Gastroesophageal sphincter (tissue), 3 donors: ENCODE results near the gene MS4A18.

Experiments
- CTCF ChIP-seq, 4 experiments: fragments of 200-600 bp in 2 of 4; fragments of 450-650 bp in 2 of 4; sonication (generic) in 1 of 4; IDR thresholded peaks; one replicate each; pipeline ENCODE4 v1.5.1; 2017 to 2019; ENCODE audit warnings: antibody characterized with exemption in 4 of 4, mild to moderate bottlenecking in 2 of 4, moderate library complexity in 2 of 4
- EP300 ChIP-seq: sonication (generic); formaldehyde crosslinking; IDR thresholded peaks from one replicate; pipeline ENCODE4 v1.6.1; 2017; ENCODE audit warnings: antibody characterized with exemption, mild to moderate bottlenecking
- POLR2A ChIP-seq, 2 donors: fragments of 450-650 bp; IDR thresholded peaks; one replicate each; pipeline ENCODE4 v1.6.1; 2017; ENCODE audit warnings: antibody characterized with exemption in 2 of 2, mild to moderate bottlenecking in 2 of 2, moderate library complexity in 1 of 2
- POLR2AphosphoS5 ChIP-seq: sonication (generic); formaldehyde crosslinking; IDR thresholded peaks from one replicate; pipeline ENCODE4 v1.6.1; 2017; ENCODE audit warnings: antibody characterized with exemption

GRCh38 chr11:60757231-60757800 is 32.8 kb downstream of the MS4A18 start:
- TF ChIP-seq CTCF (IDR thresholded peaks at IDR 0.05) = no peak
- TF ChIP-seq POLR2A (IDR thresholded peaks at IDR 0.05) = no peak
- TF ChIP-seq POLR2AphosphoS5 = no peak
- TF ChIP-seq EP300 = no peak
